Body of pancreas (tissue), 4 donors: Measurements from ENCODE around the gene PPP1R9B.

Experiments used
- CTCF ChIP-seq, 7 experiments: fragments of 450-650 bp in 4 of 7; fragments of 200-600 bp in 3 of 7; sonication (generic) in 3 of 7; IDR thresholded peaks; one replicate each; pipeline ENCODE4 v1.5.1; 2016 to 2019; ENCODE audit warnings: antibody characterized with exemption in 7 of 7
- POLR2A ChIP-seq, 3 donors: fragments of 450-650 bp; IDR thresholded peaks; one replicate each; pipeline ENCODE4 v1.6.1; 2016; ENCODE audit warnings: antibody characterized with exemption in 3 of 3, mild to moderate bottlenecking in 2 of 3

- TF ChIP-seq CTCF (IDR thresholded peaks at IDR 0.05) (no peak), POLR2A (IDR thresholded peaks at IDR 0.05) (no peak)
Observed at GRCh38 chr17:50107790-50108414, 42.6 kb downstream of the PPP1R9B start.
